Testis (tissue), 5 donors: ENCODE results near the gene OR5B12. TPM values are rescaled to one million over a fixed set of nuclear protein-coding genes. Genes with fewer than 3 reads are reported as not detected.

Experiments
- DNase-seq: peaks from one replicate; pipeline ENCODE4 v3.0.0-alpha.2; 2019
- H3K27ac ChIP-seq, 2 donors: fragments of 200-600 bp; sonication (generic); one replicate each; pipeline ENCODE4 v1.5.1; 2019
- H3K27me3 ChIP-seq: fragments of 200-600 bp; sonication (generic); one replicate; pipeline ENCODE4 v1.5.1; 2019
- H3K36me3 ChIP-seq: fragments of 200-600 bp; sonication (generic); one replicate; pipeline ENCODE4 v1.5.1; 2017; ENCODE audit warnings: low read depth; ENCODE audit errors: missing control alignments
- H3K4me1 ChIP-seq: fragments of 200-600 bp; sonication (generic); one replicate; pipeline ENCODE4 v1.5.1; 2019
- H3K4me3 ChIP-seq, 2 donors: fragments of 200-600 bp; sonication (generic); one replicate each; pipeline ENCODE4 v1.5.1; 2017 to 2019
- H3K9me3 ChIP-seq: fragments of 200-600 bp; sonication (generic); one replicate; pipeline ENCODE4 v1.5.1; 2017
- POLR2A ChIP-seq: fragments of 450-650 bp; IDR thresholded peaks from one replicate; pipeline ENCODE4 v1.6.1; 2017; ENCODE audit warnings: antibody characterized with exemption, mild to moderate bottlenecking, moderate library complexity
- WGBS, 2 donors: methylation state at CpG; one replicate each; pipeline ENCODE4 v1.1.5; 2018; 5-methylcytosine and 5-hydroxymethylcytosine counted together
- intact Hi-C: fragments of 100-400 bp; cut with DNase I; formaldehyde crosslinking; loops from one replicate; pipeline ENCODE4 v1.15.1; 2023; ENCODE audit warnings: low total_unique reads
- long read RNA-seq, 2 donors: transcript quantifications; one replicate each; lab custom pipeline, GENCODE V29; 2026
- polyA plus RNA-seq: library from polyadenylated mRNA; stranded (reverse); fragments of 350-450 nt; fragmentation: Illumina TruSeq; extraction: RNeasy Lipid Tissue Mini Kit (QIAGEN cat#74804); gene quantifications from one replicate; pipeline ENCODE4 v1.2.3, GENCODE V29; 2014; ENCODE audit warnings: low read depth, low replicate concordance; ENCODE audit not compliant: insufficient read depth
- total RNA-seq, 2 donors: library from RNA; depleted of rRNA; stranded (reverse); fragments of >200 nt; gene quantifications; one replicate each; pipeline ENCODE4 v1.2.3, GENCODE V29; 2016
- TF ChIP-seq, protein P1 (sequence below), 3 experiments: fragments of 450-650 bp in 2 of 3; fragments of 200-600 bp in 1 of 3; sonication (generic) in 1 of 3; IDR thresholded peaks; one replicate each; pipeline ENCODE4 v1.5.1; 2016 to 2019; ENCODE audit warnings: antibody characterized with exemption in 3 of 3, mild to moderate bottlenecking in 2 of 3, moderate library complexity in 1 of 3

Gene OR5B12
- total RNA-seq (under 1 TPM in 1 of 2 donors, not detected in 1; 0.71 TPM), polyA plus RNA-seq (not detected)
- long read RNA-seq, donor 1 = 0 reads
- long read RNA-seq, donor 2 = 0 reads

DNA sequence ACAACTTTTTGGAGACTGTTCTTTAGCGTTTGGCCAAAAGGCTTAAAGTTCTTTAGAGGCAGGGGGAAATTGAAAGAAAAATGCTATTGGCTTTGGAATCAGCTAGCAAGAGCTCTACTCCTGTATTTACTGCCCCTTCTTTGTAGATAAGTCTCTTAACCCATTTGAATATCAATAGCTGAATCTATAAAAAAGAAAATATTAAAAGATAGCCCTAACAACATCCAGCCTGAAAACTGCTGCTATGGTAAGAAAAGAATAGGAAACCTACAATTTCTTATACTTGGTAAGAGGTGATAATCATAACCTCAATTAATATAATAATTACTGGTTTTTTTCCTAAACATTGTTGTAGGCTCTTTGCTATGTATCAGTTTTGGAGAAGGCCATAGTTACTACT is at the start of gene OR5B12:
Gene OR5B12 (minus strand): TSS at position 101 of the 400 bp plus-strand sequence. CDS start 2,085 bp downstream, outside the sequence.
- Histone ChIP-seq H3K27ac (no peak within 1 kb of the TSS), H3K27me3 (no peaks in the 10 kb centered on the region), H3K36me3 (no peaks in the 10 kb centered on the region), H3K4me1 (no peaks in the 10 kb centered on the region), H3K4me3 (no peak within 1 kb of the TSS), H3K9me3 (peaks cover 2% of the 10 kb centered on the region)
- intact Hi-C loops = no loop called here
- no peak for TF ChIP-seq POLR2A
- TF ChIP-seq, protein P1, sequence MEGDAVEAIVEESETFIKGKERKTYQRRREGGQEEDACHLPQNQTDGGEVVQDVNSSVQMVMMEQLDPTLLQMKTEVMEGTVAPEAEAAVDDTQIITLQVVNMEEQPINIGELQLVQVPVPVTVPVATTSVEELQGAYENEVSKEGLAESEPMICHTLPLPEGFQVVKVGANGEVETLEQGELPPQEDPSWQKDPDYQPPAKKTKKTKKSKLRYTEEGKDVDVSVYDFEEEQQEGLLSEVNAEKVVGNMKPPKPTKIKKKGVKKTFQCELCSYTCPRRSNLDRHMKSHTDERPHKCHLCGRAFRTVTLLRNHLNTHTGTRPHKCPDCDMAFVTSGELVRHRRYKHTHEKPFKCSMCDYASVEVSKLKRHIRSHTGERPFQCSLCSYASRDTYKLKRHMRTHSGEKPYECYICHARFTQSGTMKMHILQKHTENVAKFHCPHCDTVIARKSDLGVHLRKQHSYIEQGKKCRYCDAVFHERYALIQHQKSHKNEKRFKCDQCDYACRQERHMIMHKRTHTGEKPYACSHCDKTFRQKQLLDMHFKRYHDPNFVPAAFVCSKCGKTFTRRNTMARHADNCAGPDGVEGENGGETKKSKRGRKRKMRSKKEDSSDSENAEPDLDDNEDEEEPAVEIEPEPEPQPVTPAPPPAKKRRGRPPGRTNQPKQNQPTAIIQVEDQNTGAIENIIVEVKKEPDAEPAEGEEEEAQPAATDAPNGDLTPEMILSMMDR (IDR thresholded peaks at IDR 0.05) = no peak
- no peak for DNase-seq
- 95 to 96% methylated on average over 1 of the region's 1 CpG for WGBS, 2 donors

DNA sequence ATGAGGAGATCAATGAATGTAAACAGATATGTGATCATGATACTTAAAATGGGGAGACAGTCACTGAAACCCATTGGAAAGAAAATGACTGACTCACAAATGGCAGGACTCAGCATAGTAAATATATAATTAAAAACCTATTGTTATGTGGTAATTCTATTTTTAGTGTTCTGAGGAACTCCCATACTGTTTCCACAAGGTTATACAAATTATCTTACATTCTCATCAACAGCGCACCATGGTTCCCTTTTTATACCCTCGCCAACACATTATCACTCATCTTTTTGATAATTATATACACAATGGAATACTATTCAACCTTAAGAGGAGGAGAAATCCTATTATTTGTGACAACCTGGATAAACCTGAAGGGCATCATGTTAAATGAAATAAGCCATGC is 48.8 kb upstream of the OR5B12 start:
- WGBS, 2 donors = 45 to 85% methylated on average over 2 of the region's 2 CpGs
- Histone ChIP-seq H3K4me3 (no peak overlapping the region), H3K36me3 (no peaks in the 10 kb centered on the region), H3K27me3 (no peaks in the 10 kb centered on the region), H3K4me1 (no peaks in the 10 kb centered on the region), H3K27ac (no peak overlapping the region), H3K9me3 (no peaks in the 10 kb centered on the region)
- no peak for DNase-seq
- TF ChIP-seq, protein P1 (IDR thresholded peaks at IDR 0.05) = no peak
- no peak for TF ChIP-seq POLR2A
- intact Hi-C loops = no loop called here

DNA sequence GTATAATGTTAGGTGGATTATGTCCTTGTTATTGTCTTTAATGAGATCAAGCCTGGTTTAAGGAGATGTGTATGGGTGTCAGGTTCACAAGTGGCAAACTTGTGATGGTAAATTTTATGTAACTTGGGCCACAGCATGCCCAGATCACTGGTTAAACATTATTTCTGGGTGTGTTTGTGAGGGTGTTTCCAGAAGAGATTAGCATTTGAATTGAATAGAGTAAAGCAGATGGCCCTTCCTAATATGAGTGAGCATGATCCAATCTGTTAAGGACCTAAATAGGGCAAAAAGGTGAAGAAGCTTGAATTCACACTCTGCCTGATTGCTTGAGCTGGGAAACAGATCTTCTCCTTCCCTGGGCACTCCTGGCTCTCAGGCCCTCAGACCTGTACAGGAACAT is 45.1 kb upstream of the OR5B12 start:
- Histone ChIP-seq H3K9me3 (no peaks in the 10 kb centered on the region), H3K4me3 (no peak overlapping the region), H3K4me1 (no peaks in the 10 kb centered on the region), H3K27me3 (no peaks in the 10 kb centered on the region), H3K36me3 (no peaks in the 10 kb centered on the region), H3K27ac (no peak overlapping the region)
- TF ChIP-seq, protein P1 (IDR thresholded peaks at IDR 0.05) = no peak
- no peak for TF ChIP-seq POLR2A
- intact Hi-C loops = no loop called here
- no peak for DNase-seq

DNA sequence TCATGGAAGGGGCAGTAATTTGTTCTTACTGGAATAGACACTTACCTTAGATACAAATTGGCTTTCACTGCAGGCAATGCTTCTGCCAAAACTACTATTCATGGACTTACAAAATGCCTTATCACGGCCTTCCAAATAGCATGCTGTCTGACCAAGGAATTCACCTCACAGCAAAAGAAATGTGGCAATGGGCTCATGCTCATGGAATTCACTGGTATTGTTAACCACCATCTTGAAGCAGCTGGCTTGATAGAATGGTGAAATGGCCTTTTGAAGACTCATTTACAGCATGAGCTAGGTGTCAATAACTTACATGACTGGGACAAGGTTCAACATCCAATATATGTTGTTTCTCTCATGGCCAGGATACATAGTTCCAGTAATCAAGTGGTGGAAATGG is 43.9 kb upstream of the OR5B12 start:
- Histone ChIP-seq H3K27me3 (no peaks in the 10 kb centered on the region), H3K36me3 (no peaks in the 10 kb centered on the region), H3K9me3 (no peaks in the 10 kb centered on the region), H3K4me1 (no peaks in the 10 kb centered on the region), H3K4me3 (no peak overlapping the region), H3K27ac (no peak overlapping the region)
- no peak for DNase-seq
- 83 to 85% methylated on average over 1 of the region's 1 CpG for WGBS, 2 donors
- TF ChIP-seq, protein P1 (IDR thresholded peaks at IDR 0.05) = no peak
- intact Hi-C loops = no loop called here

DNA sequence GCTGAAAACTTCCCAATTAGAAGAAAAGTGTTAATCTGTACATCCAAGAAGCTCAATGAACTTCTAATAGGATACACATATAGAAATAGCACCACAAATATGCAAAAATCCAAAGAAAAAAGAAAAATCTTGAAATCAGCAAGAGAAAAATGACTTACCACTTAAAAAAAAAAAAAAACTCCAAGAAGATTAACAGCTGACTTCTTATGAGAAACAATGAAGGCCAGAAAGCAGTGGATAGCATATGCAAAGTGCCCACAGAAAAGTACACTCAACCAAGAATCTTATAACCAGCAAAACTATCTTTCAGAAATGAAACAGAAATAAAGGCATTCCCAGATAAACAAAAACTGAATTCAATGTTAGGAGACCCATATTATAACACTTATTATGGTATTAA is 29.9 kb upstream of the OR5B12 start:
- Histone ChIP-seq H3K36me3 (no peaks in the 10 kb centered on the region), H3K9me3 (no peaks in the 10 kb centered on the region), H3K4me3 (no peak overlapping the region), H3K27ac (no peak overlapping the region), H3K4me1 (no peaks in the 10 kb centered on the region), H3K27me3 (no peaks in the 10 kb centered on the region)
- intact Hi-C loops = no loop called here
- no peak for DNase-seq
- TF ChIP-seq, protein P1 (IDR thresholded peaks at IDR 0.05) = no peak
- TF ChIP-seq POLR2A = no peak
